Measurements from ENCODE around the gene TRHDE.

The TRHDE gene

DNA sequence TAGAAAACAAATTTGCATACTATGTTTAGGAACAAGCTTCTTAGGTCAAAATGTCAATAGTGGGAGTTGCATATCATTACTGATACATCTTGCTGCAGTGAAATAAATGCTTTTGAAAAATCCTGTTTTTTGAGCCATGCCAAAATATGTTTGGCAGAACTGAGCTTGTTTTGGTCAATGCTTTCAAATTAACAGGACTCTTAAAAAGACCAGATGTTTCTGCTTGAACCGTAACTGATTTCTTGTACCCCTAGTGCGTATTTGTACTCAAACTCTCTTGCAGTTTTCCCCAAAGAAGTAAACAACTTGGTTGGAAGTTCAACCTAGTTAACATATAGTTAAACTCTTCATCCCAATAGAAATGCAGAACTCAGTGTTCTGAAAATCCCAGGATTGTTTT lies 3.4 kb downstream of the TRHDE start:
- no peak for DNase-seq

GRCh38 chr12:72276181-72276805 lies 4.1 kb downstream of the TRHDE start:
- DNase-seq, result no peak

DNA sequence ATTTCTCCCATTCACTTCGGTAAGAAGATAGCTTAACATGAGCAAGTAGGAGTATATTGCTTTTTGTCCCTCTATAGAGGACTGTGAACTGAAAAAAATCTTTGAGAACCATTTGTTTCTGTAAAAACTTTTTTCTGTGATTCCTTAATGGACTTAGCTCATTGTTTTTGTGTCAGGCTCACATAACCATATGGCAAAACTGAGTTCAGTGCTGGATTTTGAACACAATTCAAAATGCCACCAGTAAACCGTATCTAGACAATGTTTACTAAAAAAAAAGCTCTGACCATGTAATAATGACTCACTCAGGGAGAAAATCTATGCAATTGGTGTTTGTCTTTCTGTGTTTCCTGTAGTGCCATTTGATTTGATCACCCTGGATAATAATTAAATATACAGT lies 5.2 kb downstream of the TRHDE start:
- no peak for DNase-seq

- no peak for DNase-seq
Measured at GRCh38 chr12:72278894-72279293, 6.7 kb downstream of the TRHDE start.

GRCh38 chr12:72281126-72281525 lies 9.0 kb downstream of the TRHDE start:
- DNase-seq, result no peak

DNA sequence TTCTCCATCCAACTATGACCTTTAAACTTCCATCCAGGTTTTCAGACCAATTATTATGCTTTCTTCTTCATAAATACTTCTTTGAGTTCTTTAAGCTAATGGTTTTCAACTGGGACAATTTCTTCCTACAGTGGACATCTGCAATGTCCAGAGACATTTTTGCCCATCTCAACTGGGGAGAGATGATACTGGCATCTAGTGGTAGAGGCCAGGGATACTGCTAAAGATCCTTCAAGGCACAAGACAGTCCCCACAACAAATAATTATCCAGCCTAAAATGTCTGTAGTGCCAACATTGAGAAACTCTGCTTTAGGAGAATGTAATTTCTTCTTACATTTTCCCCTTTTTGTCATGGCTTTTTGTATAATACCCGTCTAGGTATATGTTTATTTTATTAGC lies 10.6 kb downstream of the TRHDE start:
- no peak for DNase-seq

DNA sequence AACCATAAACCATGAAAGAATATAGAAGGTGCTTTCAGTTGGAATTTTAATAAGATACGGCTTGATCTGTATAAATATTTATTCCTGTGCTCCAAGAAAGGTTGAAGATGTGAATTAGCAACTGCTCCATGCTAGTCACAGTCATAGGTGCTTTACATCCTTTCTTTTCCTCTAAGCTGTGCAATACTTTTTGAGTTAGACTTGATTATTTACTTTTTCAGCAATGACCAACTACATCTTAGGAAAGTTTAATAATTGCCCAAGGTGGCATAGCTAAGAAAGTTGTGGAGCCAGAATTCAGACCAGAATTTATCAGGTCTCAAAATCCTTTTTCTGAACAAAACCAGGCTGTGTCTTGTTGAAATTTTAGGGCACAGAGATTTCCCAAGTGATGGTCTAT lies 13.7 kb downstream of the TRHDE start:
- no peak for DNase-seq

GRCh38 chr12:72286526-72286925 lies 14.4 kb downstream of the TRHDE start:
- DNase-seq, result no peak

DNA sequence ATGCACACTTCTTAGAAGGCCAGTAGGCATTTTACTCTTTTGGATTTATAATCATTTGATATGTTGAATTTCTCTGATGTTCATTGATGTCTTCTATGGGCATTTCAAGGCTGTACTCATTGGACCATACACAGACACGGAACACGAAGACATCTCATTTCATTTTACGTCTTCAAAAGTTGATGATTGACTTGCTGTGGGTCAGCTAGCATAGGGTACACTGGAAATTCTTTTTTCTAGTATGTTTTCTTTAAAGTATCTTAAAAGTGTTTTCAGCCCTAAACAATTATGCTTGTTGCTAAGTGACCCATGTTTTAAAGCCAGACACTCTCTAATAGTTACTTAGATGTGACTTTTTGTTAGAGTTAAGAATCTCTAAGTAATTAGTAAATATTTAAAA lies 16.3 kb downstream of the TRHDE start:
- no peak for DNase-seq

GRCh38 chr12:72288911-72289310 lies 16.7 kb downstream of the TRHDE start:
- no peak for DNase-seq

GRCh38 chr12:72289633-72290032 lies 17.5 kb downstream of the TRHDE start:
- DNase-seq, result no peak

DNA sequence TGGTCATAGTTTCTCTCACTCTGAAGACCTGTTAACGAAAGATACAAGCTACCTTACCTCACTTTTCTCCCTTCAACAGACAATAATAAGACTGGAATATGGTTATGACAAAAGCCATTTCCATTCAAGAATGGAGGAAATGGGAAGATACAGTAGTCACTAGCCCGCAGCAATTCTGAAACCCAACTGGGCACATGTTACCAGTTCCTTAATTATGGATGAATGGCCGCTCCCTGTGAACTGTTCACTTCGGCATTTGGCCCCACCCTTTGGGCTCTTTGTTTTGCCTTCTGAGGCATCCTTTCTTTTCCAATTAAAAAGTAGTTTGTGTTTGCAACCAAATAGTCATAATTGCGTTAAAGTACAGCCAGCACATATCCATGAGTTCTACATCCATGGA lies 19.0 kb downstream of the TRHDE start:
- no peak for DNase-seq

GRCh38 chr12:72293701-72294100 lies 21.5 kb downstream of the TRHDE start:
- DNase-seq, result no peak

DNA sequence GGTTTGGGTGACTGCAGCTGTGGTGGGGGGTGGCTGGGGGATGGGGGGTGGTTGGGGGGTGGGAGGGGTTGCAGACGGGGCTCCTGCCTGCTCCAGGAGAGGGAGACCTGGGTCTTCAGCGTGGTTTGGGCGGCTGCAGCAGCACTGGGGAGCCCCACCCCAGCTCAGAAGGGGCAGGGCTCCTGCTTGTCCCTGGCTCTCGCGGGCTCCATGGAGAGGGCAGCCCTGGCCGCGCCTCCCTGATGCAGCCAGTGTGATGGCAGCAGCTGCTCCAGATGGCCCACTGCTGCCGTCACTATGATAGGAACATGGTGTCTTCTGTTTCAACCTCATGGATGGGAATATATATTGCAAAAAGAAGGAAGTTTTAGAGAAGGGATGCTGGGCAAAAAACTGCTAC lies 22.9 kb downstream of the TRHDE start:
- DNase-seq, result no peak

GRCh38 chr12:72295744-72296143 lies 23.6 kb downstream of the TRHDE start:
- DNase-seq, result no peak

DNA sequence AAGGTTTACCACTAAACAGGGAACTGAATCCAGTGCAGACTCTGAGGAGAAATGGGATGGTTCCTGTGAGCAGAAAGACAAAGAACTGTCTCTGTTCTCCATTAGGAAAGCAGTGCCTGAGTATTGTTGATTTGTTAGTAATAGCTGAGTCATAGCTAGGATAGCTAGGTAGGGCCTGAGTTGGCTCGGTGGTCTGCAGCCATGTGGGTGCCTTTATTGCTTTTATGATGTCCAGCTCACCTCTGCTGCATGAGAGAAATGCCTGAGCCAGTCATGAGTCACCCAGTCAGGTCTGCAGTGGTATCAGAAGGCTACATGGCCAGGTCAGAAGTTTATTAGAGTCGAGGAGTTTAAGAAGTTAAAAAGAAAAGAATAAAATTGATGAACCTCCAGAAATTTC lies 24.2 kb downstream of the TRHDE start:
- no peak for DNase-seq

- no peak for DNase-seq
Measured at GRCh38 chr12:72297666-72298065, 25.5 kb downstream of the TRHDE start.

- no peak for DNase-seq
Measured at GRCh38 chr12:72300728-72301127, 28.6 kb downstream of the TRHDE start.

DNA sequence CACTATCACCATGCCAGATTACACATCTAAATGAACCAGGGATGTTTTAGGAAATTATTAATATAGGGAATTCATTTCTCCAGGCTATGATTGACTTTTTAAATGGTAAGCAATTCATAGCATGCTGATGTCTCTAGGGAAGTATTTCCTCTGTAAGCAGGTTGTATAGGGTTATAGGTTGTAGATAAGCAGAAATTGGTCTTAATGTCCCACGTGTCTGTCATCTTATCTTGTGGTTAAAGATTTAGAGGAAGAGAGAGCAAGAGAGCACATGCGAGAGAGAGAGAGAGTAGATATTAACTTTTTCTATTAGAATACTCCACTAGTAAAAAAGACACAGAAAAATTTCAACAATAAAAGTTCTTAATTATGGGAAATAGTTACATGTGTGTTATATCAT lies 32.6 kb downstream of the TRHDE start:
- DNase-seq, result no peak

- DNase-seq, result no peak
Measured at GRCh38 chr12:72307229-72307628, 35.1 kb downstream of the TRHDE start.

DNA sequence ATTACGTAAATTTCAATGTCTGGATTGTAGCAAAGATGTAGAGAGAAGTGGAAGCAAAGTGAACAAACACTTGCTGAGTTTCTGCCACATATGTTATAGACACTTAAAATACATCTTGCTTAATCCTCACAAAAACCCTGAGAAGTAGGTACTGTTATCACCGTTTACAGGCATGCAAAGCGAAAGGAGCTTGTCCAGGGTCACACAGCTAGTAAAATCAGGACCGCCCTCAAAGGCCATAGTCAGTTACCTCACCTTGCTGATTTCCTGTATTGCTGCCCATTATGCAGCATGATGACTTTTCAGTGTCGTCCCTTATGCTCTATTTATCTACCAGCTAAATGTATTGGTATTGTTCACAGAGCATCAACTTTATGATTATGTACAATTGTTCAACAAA lies 39.8 kb downstream of the TRHDE start:
- no peak for DNase-seq

GRCh38 chr12:72313806-72314205 lies 41.6 kb downstream of the TRHDE start:
- DNase-seq, result no peak

DNA sequence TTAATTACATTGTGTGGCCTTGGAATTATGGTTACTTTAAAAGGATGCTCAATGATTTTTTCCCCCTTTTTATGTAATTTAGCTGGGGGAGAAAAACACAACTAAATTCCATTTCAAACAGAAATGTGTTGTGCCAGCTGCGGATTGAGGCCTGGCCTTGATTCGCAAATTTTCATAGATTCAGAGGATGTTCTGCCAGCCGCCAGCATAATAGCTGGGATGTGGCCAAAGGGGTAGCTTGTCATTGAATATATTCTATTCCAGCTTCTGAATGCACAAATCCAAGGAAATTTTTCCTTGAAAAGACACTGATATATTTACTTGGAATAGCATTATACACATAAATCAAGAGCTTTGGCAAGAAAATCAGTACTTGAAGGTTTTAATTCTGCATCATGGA lies 43.7 kb downstream of the TRHDE start:
- no peak for DNase-seq

DNA sequence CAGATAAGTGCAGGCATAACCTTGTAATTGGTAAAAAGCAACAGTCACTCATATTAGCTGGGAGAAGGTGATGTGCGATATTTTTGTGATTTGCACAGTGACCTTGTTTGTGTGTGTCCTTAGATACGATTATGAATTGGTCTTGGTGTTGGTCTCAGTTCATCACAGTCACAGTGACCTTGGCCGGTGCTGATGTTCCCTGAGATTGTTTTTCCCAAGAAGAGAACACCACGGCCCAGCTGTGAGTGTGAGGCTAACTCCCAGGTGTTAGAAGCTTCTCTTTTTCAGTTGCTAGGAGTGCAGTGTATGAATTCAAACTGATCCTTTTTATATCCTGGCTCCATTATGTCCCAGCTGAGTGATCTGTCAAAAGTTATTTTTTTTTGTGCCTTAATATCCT lies 46.2 kb downstream of the TRHDE start:
- no peak for DNase-seq

DNA sequence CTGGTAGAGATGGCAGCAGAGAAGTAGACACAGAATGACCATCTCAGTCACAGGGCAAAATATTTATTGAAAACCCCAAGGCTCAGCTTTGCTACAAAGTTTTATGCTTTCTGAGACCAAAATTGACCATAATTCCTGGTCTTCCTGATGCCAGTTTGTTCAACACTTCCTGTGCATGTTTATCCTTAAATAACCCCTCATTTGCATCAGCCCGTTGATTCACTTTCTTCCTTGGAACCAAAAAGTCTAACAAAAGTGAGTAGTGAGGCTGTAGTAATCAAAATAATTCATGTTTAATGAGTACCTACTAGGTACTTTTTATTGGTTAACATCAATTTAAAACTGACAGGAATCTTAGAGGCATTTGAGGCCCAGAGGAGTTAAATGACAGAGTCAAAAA lies 51.7 kb downstream of the TRHDE start:
- DNase-seq, result no peak

- no peak for DNase-seq
Measured at GRCh38 chr12:72330301-72330700, 58.1 kb downstream of the TRHDE start.

Data from activated CD4-positive, CD25-positive, alpha-beta regulatory T cell treated with anti-CD3 and anti-CD28 coated beads, Interleukin-2, amount 50 U/mL, for 72 hours (primary cell).